AML-193 (cell line): ENCODE data around the gene DPP4.
"Not testable (repeated sequence)": the region's sequence is repeated elsewhere in the genome, so short reads cannot be mapped to it uniquely, and the experiment has no call there.

Experiments used
- DNase-seq, 2 experiments: peaks; one replicate each; lab custom pipeline; 2025; lab: John Stamatoyannopoulos, UW

Gene DPP4

GRCh38 chr2:162058973-162059668 lies 14.9 kb downstream of the DPP4 start:
- DNase-seq, result no peak

- no peak for DNase-seq
Measured at GRCh38 chr2:162057426-162057825, 16.6 kb downstream of the DPP4 start.

- DNase-seq, result no peak
Measured at GRCh38 chr2:162056796-162057399, 17.1 kb downstream of the DPP4 start.

- no peak for DNase-seq
Measured at GRCh38 chr2:162053808-162054155, 20.2 kb downstream of the DPP4 start.

GRCh38 chr2:162053066-162053807 lies 20.8 kb downstream of the DPP4 start:
- no peak for DNase-seq

GRCh38 chr2:162050513-162050961 lies 23.5 kb downstream of the DPP4 start:
- DNase-seq, result no peak

- not testable (repeated sequence) for DNase-seq
Measured at GRCh38 chr2:162049089-162049488, 24.9 kb downstream of the DPP4 start.

GRCh38 chr2:162044586-162044985 lies 29.4 kb downstream of the DPP4 start:
- DNase-seq, result no peak

- DNase-seq, result no peak
Measured at GRCh38 chr2:162043132-162043531, 30.9 kb downstream of the DPP4 start.

GRCh38 chr2:162041485-162041884 lies 32.5 kb downstream of the DPP4 start:
- no peak for DNase-seq

- DNase-seq, result no peak
Measured at GRCh38 chr2:162038725-162039124, 35.3 kb downstream of the DPP4 start.

GRCh38 chr2:162037886-162038285 lies 36.1 kb downstream of the DPP4 start:
- DNase-seq, result no peak

GRCh38 chr2:162037028-162037795 lies 36.8 kb downstream of the DPP4 start:
- no peak for DNase-seq

- no peak for DNase-seq
Measured at GRCh38 chr2:162035981-162036380, 38.0 kb downstream of the DPP4 start.

- DNase-seq, result no peak
Measured at GRCh38 chr2:162030363-162031190, 43.4 kb downstream of the DPP4 start.

- no peak for DNase-seq
Measured at GRCh38 chr2:162029287-162029901, 44.6 kb downstream of the DPP4 start.

GRCh38 chr2:162028511-162028910 lies 45.5 kb downstream of the DPP4 start:
- DNase-seq, result no peak

GRCh38 chr2:162025121-162025911 lies 48.7 kb downstream of the DPP4 start:
- DNase-seq, result no peak

GRCh38 chr2:162022290-162022945 lies 51.6 kb downstream of the DPP4 start:
- DNase-seq, result no peak
